BJ (cell line): ENCODE measurements around the gene SMARCD3. TPM values are rescaled to one million over a fixed set of nuclear protein-coding genes. Genes with fewer than 3 reads are reported as not detected.

ENCODE experiments used
- CTCF ChIA-PET: fragments of 350-600 bp; formaldehyde crosslinking; extraction: SDS; loops from one replicate; lab custom pipeline; 2021; ENCODE audit warnings: antibody characterized with exemption, inconsistent platforms; lab: Yijun Ruan, JAX
- POLR2A ChIA-PET: fragments of 300-600 bp; sonication (Branson Sonifier 250); formaldehyde crosslinking; extraction: SDS; loops from one replicate; lab custom pipeline; 2021; ENCODE audit warnings: antibody characterized with exemption; lab: Charles Lee
- DNase-seq: peaks from one replicate; pipeline ENCODE4 v3.0.0-alpha.2; 2011; ENCODE audit warnings: low read depth
- H3K27me3 ChIP-seq: 2 replicates; pipeline ENCODE4 v1.6.0; 2011; ENCODE audit warnings: low read length; ENCODE audit not compliant: control insufficient read depth, insufficient read depth
- H3K36me3 ChIP-seq: 2 replicates; pipeline ENCODE4 v1.5.1; 2011; ENCODE audit warnings: low read length; ENCODE audit not compliant: control insufficient read depth, insufficient read depth
- H3K4me3 ChIP-seq: 2 replicates; pipeline ENCODE4 v1.5.1; 2011; ENCODE audit warnings: low read depth, mild to moderate bottlenecking, control low read depth, low read length
- polyA plus RNA-seq: library from polyadenylated mRNA; depleted of rRNA; stranded (reverse); fragments of >200 nt; gene quantifications from 2 replicates; pipeline ENCODE4 v1.2.3, GENCODE V29; 2011
- TF ChIP-seq, protein P1 (sequence below): IDR thresholded peaks from 2 replicates; pipeline ENCODE4 v1.5.1; 2011; ENCODE audit warnings: low read depth, mild to moderate bottlenecking, control low read depth, inconsistent platforms, low read length, moderate library complexity; ENCODE audit not compliant: insufficient read depth

Gene SMARCD3
- polyA plus RNA-seq, 1 experiment: 46.6 TPM

GRCh38 chr7:151272877-151273276, 24.4 kb upstream of the SMARCD3 start:
- Histone ChIP-seq H3K36me3 (no peaks in the 10 kb centered on the region), H3K27me3 (peaks cover 3% of the 10 kb centered on the region), H3K4me3 (no peak overlapping the region)
- POLR2A ChIA-PET: no interaction called here
- DNase-seq: no peak
- CTCF ChIA-PET: interaction anchor here (0.9 to 1.2 kb wide), 3 partner anchors 18 to 43 kb away, joined by 3 read pairs; no protein-coding TSS in a partner anchor
- TF ChIP-seq, protein P1, sequence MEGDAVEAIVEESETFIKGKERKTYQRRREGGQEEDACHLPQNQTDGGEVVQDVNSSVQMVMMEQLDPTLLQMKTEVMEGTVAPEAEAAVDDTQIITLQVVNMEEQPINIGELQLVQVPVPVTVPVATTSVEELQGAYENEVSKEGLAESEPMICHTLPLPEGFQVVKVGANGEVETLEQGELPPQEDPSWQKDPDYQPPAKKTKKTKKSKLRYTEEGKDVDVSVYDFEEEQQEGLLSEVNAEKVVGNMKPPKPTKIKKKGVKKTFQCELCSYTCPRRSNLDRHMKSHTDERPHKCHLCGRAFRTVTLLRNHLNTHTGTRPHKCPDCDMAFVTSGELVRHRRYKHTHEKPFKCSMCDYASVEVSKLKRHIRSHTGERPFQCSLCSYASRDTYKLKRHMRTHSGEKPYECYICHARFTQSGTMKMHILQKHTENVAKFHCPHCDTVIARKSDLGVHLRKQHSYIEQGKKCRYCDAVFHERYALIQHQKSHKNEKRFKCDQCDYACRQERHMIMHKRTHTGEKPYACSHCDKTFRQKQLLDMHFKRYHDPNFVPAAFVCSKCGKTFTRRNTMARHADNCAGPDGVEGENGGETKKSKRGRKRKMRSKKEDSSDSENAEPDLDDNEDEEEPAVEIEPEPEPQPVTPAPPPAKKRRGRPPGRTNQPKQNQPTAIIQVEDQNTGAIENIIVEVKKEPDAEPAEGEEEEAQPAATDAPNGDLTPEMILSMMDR: no peak

GRCh38 chr7:151272405-151272804, 23.9 kb upstream of the SMARCD3 start:
- DNase-seq: no peak
- ChIA-PET CTCF (interaction anchor here (0.9 to 1.2 kb wide), 2 partner anchors 20 to 43 kb away, joined by 3 read pairs; no protein-coding TSS in a partner anchor), POLR2A (no interaction called here)
- TF ChIP-seq, protein P1: no peak
- H3K27me3 ChIP-seq: peaks cover 3% of the 10 kb centered on the region; the same call in 1 of the 2 replicates
- H3K36me3 ChIP-seq: no peaks in the 10 kb centered on the region
- H3K4me3 ChIP-seq: no peak overlapping the region

DNA sequence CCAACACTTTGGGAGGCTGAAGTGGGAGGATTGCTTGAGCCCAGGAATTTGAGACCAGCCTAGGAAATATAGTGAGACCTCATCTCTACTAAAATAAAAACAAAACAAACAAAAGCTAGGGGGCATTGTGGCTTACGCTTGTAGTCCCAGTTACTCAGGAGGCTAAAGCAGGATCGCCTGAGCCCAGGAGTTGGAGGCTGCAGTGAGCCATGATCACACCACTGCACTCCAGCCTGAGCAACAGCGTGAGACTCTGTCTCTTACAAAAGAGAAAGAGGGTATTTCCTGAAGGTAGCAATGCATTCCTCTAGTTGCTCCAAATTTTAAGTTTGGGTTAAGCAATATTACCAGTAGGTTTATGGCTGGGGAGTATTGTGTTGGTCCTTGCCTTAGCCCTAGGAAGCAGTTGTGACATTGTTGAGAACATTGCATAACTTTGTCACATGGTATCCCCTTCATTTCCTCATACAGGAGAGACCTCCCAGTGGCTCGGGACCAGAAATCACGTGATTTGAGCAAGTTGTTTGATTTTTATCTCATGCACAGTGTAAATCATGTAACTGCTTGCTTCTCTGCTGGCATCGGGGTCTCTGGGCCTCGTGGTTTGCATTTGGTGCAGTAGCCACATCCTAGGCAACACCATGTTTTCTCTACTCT, 23.3 kb upstream of the SMARCD3 start:
- no peak overlapping the region for H3K4me3 ChIP-seq
- POLR2A ChIA-PET: no interaction called here
- no peaks in the 10 kb centered on the region for H3K36me3 ChIP-seq
- CTCF ChIA-PET: no interaction called here
- TF ChIP-seq, protein P1: no peak
- DNase-seq: peak; percentile 22
- peaks cover 3% of the 10 kb centered on the region; the same call in 1 of the 2 replicates for H3K27me3 ChIP-seq

GRCh38 chr7:151269511-151269910, 21.0 kb upstream of the SMARCD3 start:
- no peaks in the 10 kb centered on the region for H3K36me3 ChIP-seq
- H3K27me3 ChIP-seq: peaks cover 1% of the 10 kb centered on the region; the same call in 1 of the 2 replicates
- TF ChIP-seq, protein P1: no peak
- POLR2A ChIA-PET: interaction anchor here (0.5 kb wide), 1 partner anchor 17 kb away, joined by 4 read pairs; no protein-coding TSS in a partner anchor
- H3K4me3 ChIP-seq: no peak overlapping the region
- DNase-seq: no peak
- CTCF ChIA-PET: interaction anchor here (0.6 kb wide), 1 partner anchor 11 kb away, joined by 3 read pairs; no protein-coding TSS in a partner anchor

- no peaks in the 10 kb centered on the region for H3K36me3 ChIP-seq
- TF ChIP-seq, protein P1: no peak
- H3K4me3 ChIP-seq: no peak overlapping the region
- no peak for DNase-seq
- peaks cover 16% of the 10 kb centered on the region for H3K27me3 ChIP-seq
- ChIA-PET POLR2A (no interaction called here), CTCF (interaction anchor here (0.9 to 1.7 kb wide), 2 partner anchors 13 to 19 kb away, joined by 3 to 6 read pairs; no protein-coding TSS in a partner anchor)
Observed at GRCh38 chr7:151265351-151265931, 16.9 kb upstream of the SMARCD3 start.
